Panc1 (cell line): ENCODE data around the gene FGD5. TPM values are rescaled to one million over a fixed set of nuclear protein-coding genes. Genes with fewer than 3 reads are reported as not detected.
A peak's percentile ranks its signal among the peaks of the same experiment; 100 is the strongest.

Experiments used
- ATAC-seq: fragments of 200-7000 bp; cut with Tn5 transposase; 2 replicates; pipeline ENCODE4 v1.9.1; 2020; ENCODE audit warnings: mild to moderate bottlenecking, moderate library complexity
- BruUV-seq: library from RNA; stranded (reverse); fragments of 400-500 nt; replicated peaks from 2 replicates; lab custom pipeline; 2021; lab: Mats Ljungman, UMichigan
- CTCF ChIA-PET: fragments of 300-600 bp; sonication (Branson Sonifier 250); formaldehyde crosslinking; loops from one replicate; lab custom pipeline; 2022; ENCODE audit warnings: antibody characterized with exemption; lab: Charles Lee
- POLR2A ChIA-PET: fragments of 300-600 bp; sonication (Branson Sonifier 250); formaldehyde crosslinking; loops from one replicate; lab custom pipeline; 2022; ENCODE audit warnings: antibody characterized with exemption; lab: Charles Lee
- DNase-seq: peaks from one replicate; pipeline ENCODE4 v3.0.0-alpha.2; 2010; ENCODE audit warnings: low read depth, low spot score
- H3K27ac ChIP-seq: 2 replicates; pipeline ENCODE4 v1.5.1; 2011; ENCODE audit warnings: mild to moderate bottlenecking, low read length, inconsistent platforms
- H3K27me3 ChIP-seq: fragments of 200-500 bp; sonication (Bioruptor generic); 2 replicates; pipeline ENCODE4 v1.6.0; 2014; ENCODE audit warnings: low read length, inconsistent platforms; ENCODE audit not compliant: control insufficient read depth, insufficient read depth
- H3K36me3 ChIP-seq: fragments of 200-500 bp; sonication (Bioruptor generic); 2 replicates; pipeline ENCODE4 v1.5.1; 2014; ENCODE audit warnings: inconsistent platforms, mild to moderate bottlenecking, low read length, moderate library complexity; ENCODE audit not compliant: control insufficient read depth, insufficient read depth
- H3K4me1 ChIP-seq: 2 replicates; pipeline ENCODE4 v1.5.1; 2011; ENCODE audit warnings: inconsistent platforms, mild to moderate bottlenecking, low read length, moderate library complexity; ENCODE audit not compliant: control insufficient read depth, insufficient read depth
- H3K4me3 ChIP-seq, 2 experiments: 2 replicates each; pipeline ENCODE4 v1.5.1; 2011 to 2012; ENCODE audit warnings: low read depth in 2 of 2, low read length in 2 of 2, mild to moderate bottlenecking in 2 of 2, inconsistent platforms in 1 of 2, moderate library complexity in 1 of 2
- H3K9me3 ChIP-seq: fragments of 200-500 bp; sonication (Bioruptor generic); 2 replicates; pipeline ENCODE4 v1.5.1; 2014; ENCODE audit warnings: low read depth, mild to moderate bottlenecking, inconsistent platforms, low read length, moderate library complexity; ENCODE audit not compliant: control insufficient read depth, insufficient read depth
- CTCF ChIP-seq: fragments of 450-650 bp; IDR thresholded peaks from 2 replicates; pipeline ENCODE4 v1.5.1; 2017; ENCODE audit warnings: mild to moderate bottlenecking
- POLR2AphosphoS5 ChIP-seq: IDR thresholded peaks from 2 replicates; pipeline ENCODE4 v1.6.1; 2012; ENCODE audit warnings: mild to moderate bottlenecking, low read depth, low read length, moderate library complexity
- REST ChIP-seq, 2 experiments: IDR thresholded peaks; 2 replicates each; pipeline ENCODE4 v1.6.1; 2011 to 2012; ENCODE audit warnings: low read depth in 2 of 2, control low read depth in 1 of 2, low read length in 1 of 2, mild to moderate bottlenecking in 1 of 2, moderate library complexity in 1 of 2; ENCODE audit not compliant: insufficient read depth in 1 of 2
- SIN3A ChIP-seq: IDR thresholded peaks from 2 replicates; pipeline ENCODE4 v1.6.1; 2012; ENCODE audit warnings: low read depth, mild to moderate bottlenecking, low read length, moderate library complexity, borderline replicate concordance; ENCODE audit not compliant: insufficient read depth
- TCF7L2 ChIP-seq: IDR thresholded peaks from 2 replicates; pipeline ENCODE4 v1.6.1; 2011; ENCODE audit warnings: mild to moderate bottlenecking, low read depth, low read length, inconsistent platforms
- in situ Hi-C: cut with HindIII; loops from 2 replicates; pipeline ENCODE4 v1.10.0; 2016; ENCODE audit warnings: low sequenced_read_pairs, low pct_unique_long_range_greater_than_20kb
- intact Hi-C: fragments of 100-400 bp; cut with micrococcal nuclease; formaldehyde crosslinking; loops from one replicate; pipeline ENCODE4 v1.10.0; 2022; ENCODE audit not compliant: unreplicated experiment
- total RNA-seq: library from RNA; stranded (reverse); gene quantifications from one replicate; pipeline ENCODE4 v1.2.1, GENCODE V29; 2021; ENCODE audit not compliant: unreplicated experiment

Gene FGD5
- total RNA-seq, 1 experiment from 2014 or later: 0.77 TPM

GRCh38 chr3:14946739-14947099 lies 128.0 kb downstream of the FGD5 start:
- Histone ChIP-seq H3K36me3 (peaks cover 5% of the 10 kb centered on the region; the same call in 1 of the 2 replicates), H3K9me3 (no peaks in the 10 kb centered on the region), H3K4me3 (peak overlapping the region; percentile 80 to 89), H3K4me1 (peaks cover 16% of the 10 kb centered on the region), H3K27ac (peak overlapping the region; percentile 88), H3K27me3 (no peaks in the 10 kb centered on the region)
- ChIA-PET CTCF (no interaction called here), POLR2A (no interaction called here)
- in situ Hi-C loops: no loop called here
- intact Hi-C loops: no loop called here
- ATAC-seq: no peak
- DNase-seq: no peak
- no peak for TF ChIP-seq TCF7L2
- no peak for TF ChIP-seq REST (IDR thresholded peaks at IDR 0.05; ENCODE audit: insufficient read depth in 1 of 2, low read depth in 2 of 2, low read length in 1 of 2)
- TF ChIP-seq SIN3A: no peak
- TF ChIP-seq POLR2AphosphoS5: no peak
- TF ChIP-seq CTCF: no peak
- no TSS peak for BruUV-seq

- H3K27ac ChIP-seq: peak within 1 kb of the TSS; percentile 93
- no peak for DNase-seq
- CTCF ChIA-PET: no interaction called here
- H3K4me3 ChIP-seq: peak within 1 kb of the TSS; percentile 80 to 89
- TF ChIP-seq POLR2AphosphoS5: peak; percentile 65; the same call in 1 of the 2 replicates
- peak; percentile 29; the same call in 1 of the 2 replicates for TF ChIP-seq SIN3A
- TF ChIP-seq CTCF: no peak
- no peaks in the 10 kb centered on the region for H3K27me3 ChIP-seq
- H3K36me3 ChIP-seq: peaks cover 5% of the 10 kb centered on the region; the same call in 1 of the 2 replicates
- in situ Hi-C loops (no loop called here), intact Hi-C loops (no loop called here)
- POLR2A ChIA-PET: no interaction called here
- peak; percentile 83 for ATAC-seq
- no peaks in the 10 kb centered on the region for H3K9me3 ChIP-seq
- peaks cover 16% of the 10 kb centered on the region for H3K4me1 ChIP-seq
- BruUV-seq: no TSS peak
Observed at GRCh38 chr3:14947100-14947885, 128.5 kb downstream of the FGD5 start, which contains the start of gene NR2C2. NR2C2 (plus strand) TSS chr3:14947583; CDS start chr3:15003915, 56,332 bp downstream.
